GM19468 (cell line): ENCODE data around the gene LRRC25.

Source experiments
- ATAC-seq: cut with Tn5 transposase; IDR thresholded peaks from one replicate; pipeline ENCODE4 v1.9.1; 2021; ENCODE audit warnings: mild to moderate bottlenecking, moderate library complexity, moderate number of reproducible peaks; ENCODE audit not compliant: unreplicated experiment; ENCODE audit errors: extremely low read depth

Gene LRRC25

DNA sequence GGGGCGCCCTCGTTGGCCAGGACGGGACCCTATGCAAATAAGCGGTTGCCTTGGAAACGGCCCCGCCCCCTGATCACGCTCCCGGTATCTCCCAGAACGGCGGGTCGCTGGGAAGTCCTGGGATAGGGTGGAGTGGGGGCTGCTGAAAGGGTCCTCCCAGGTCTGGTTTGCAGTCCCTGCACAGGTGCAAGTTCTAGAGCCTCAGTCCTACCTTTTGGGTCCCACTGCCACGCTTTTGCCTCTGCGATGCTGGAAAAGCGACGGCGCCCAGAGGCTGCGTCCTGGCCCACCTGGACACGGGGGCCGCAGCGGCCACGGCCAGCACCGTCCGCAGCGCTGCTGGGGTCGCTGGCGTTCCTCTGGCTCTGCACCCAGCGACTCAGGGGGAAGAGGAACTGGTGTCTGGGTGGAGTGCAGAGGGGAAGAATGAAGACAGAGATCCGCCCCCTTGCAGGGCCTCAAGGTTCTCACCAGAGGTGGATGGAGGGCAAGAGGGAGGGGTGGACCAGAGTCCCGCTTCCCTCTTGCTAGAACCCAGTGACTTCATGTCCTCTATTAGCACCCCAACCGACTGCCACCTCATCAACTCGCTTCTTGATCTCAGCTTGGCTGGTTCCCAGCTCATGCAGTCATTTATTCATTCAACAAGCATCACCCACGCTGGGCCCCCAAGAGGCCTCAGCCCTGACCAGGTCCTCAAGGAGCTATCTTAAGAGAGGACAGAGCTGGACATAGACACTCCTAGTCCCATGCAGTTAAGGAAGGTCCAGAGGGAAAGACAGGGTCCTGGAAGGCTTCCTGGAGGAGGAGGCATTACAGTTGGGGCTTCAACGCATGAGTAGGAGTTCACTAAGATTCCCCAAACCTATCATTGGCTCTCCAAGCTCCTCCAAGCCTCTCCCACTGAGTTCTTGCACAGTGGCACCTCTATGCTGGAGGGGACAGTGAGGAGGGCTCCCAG is at the start of gene LRRC25:
Gene LRRC25, minus strand, starts transcription at position 381 of the 961 bp plus-strand sequence. CDS start 659 bp downstream, outside the sequence.
- peak; percentile 35 for ATAC-seq

GRCh38 chr19:18446811-18447359 is 49.5 kb upstream of the LRRC25 start:
- no peak for ATAC-seq

GRCh38 chr19:18446145-18446810 is 48.9 kb upstream of the LRRC25 start:
- ATAC-seq: no peak

GRCh38 chr19:18445262-18445948 is 48.0 kb upstream of the LRRC25 start:
- no peak for ATAC-seq

GRCh38 chr19:18444513-18444912 is 47.1 kb upstream of the LRRC25 start:
- ATAC-seq: no peak

DNA sequence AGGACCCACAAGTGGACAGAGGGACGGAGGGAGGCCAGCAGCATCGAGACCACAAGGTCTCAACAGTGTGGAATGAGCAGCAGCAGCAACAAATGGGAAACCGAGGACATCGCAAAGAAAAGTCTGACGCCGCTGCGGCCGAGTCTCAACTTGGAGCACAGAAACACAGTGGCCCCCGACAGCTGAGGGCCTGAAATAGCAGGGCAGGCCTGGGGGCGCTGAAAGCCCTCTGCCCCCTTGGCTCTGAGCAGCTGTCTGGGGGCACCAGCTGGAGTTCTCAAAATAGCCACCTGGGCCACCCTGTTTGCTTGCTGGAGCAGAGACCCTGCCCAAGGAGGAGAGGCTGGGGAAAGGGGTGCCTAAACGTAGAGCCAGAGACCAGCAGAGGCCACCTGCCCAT is 46.4 kb upstream of the LRRC25 start:
- no peak for ATAC-seq

GRCh38 chr19:18443406-18443805 is 46.0 kb upstream of the LRRC25 start:
- ATAC-seq: no peak

GRCh38 chr19:18442941-18443340 is 45.5 kb upstream of the LRRC25 start:
- no peak for ATAC-seq

- ATAC-seq: no peak
These were observed 44.7 kb upstream of the LRRC25 start for GRCh38 chr19:18441804-18442788.

- no peak for ATAC-seq
These were observed 43.7 kb upstream of the LRRC25 start for GRCh38 chr19:18440936-18441803.

DNA sequence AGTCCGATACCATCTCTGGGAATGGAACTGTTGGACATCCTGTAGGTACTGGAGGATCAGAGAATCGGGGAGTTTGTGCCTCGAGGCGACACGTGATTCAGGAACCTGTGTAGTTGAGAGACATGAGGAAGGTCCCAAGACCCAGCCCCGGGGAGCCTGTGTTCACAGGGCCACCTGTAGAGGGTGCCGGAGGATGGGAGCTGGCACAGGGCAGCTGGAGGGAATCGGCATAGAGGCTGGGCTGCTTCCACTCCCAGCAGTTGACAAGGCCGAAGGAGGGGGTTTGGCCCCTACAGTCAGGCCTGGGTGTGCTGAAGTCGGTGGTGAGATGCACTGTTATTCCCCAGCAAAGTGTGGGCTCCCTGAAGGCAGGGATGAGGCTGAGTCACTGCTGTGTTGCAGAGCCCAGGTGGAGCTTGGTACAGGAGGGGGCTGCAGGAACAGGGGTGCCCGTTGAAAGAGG is 43.0 kb upstream of the LRRC25 start:
- ATAC-seq: no peak

DNA sequence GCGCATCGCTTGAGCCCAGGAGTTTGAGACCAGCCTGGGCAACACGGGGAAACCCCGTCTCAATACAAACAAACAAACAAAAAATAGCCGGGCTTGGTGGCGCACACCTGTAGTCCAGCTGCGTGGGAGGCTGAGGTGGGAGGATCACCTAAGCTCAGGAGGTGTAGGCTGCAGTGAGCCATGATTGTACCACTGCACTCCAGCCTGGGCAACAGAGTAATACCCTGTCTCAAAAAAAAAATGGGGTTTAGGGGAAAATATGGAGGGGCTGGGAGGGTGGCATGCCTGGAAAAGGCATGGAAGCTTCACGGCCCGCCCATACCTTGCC is 42.5 kb upstream of the LRRC25 start:
- no peak for ATAC-seq

- no peak for ATAC-seq
These were observed 41.8 kb upstream of the LRRC25 start for GRCh38 chr19:18439025-18439909.

DNA sequence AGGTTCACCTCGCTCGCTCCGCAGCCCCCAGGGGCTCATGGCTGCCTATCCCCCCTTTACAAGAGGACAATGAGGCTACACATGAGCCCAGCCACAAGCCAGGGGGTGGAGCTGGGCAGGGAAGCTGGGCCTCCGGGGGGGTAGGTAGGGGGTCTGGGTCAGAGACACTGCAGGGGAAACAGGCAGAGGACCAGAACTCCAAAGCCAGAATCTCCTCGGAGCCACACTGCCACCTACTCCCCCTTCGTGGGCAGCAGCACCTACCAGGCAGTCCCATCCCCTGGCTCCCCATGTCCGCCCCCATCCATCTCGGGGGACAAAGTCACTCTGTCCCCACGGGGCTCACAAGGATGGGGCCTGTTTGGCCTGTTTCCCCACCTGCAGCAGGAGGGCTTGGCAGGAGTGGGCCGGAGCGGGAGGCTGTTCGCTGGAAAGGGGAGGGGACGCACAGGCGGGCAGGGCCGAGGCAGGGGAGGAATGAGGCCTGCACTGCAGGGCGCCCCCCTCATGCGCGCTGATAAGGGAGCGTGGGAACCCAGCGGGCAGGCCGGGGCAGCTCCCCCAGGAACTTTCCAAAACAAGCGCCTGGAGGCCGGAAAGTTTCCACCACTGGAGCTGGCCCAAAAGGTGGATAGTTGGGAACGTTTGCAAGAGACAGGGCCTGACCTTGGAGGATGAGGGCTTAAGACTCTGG is 41.1 kb upstream of the LRRC25 start:
- ATAC-seq: no peak

GRCh38 chr19:18437491-18438330 is 40.3 kb upstream of the LRRC25 start, which contains the start of gene ISYNA1:
Gene ISYNA1, minus strand, starts transcription at chr19:18438133. Its CDS starts 154 bp downstream, at chr19:18437979.
- ATAC-seq: no peak
